Urinary bladder (tissue), 4 donors: Measurements from ENCODE around the gene KIF25. TPM values are rescaled to one million over a fixed set of nuclear protein-coding genes. Genes with fewer than 3 reads are reported as not detected.

ENCODE experiments used
- DNase-seq: peaks from one replicate; pipeline ENCODE4 v3.0.0-alpha.2; 2015; ENCODE audit errors: extremely low spot score
- H3K27ac ChIP-seq: one replicate; pipeline ENCODE4 v1.5.1; 2013; ENCODE audit warnings: low read depth, mild to moderate bottlenecking, moderate library complexity
- H3K36me3 ChIP-seq: one replicate; pipeline ENCODE4 v1.6.1; 2013; ENCODE audit warnings: mild to moderate bottlenecking, moderate library complexity; ENCODE audit not compliant: insufficient read depth
- H3K4me1 ChIP-seq: one replicate; pipeline ENCODE4 v1.6.1; 2013; ENCODE audit warnings: mild to moderate bottlenecking, moderate library complexity; ENCODE audit not compliant: insufficient read depth
- H3K4me3 ChIP-seq: one replicate; pipeline ENCODE4 v1.5.1; 2013; ENCODE audit warnings: low read depth, low read length
- WGBS: extraction: QIAGEN DNeasy Blood & Tissue Kit; methylation state at CpG from one replicate; pipeline ENCODE4 v1.1.7; 2013; 5-methylcytosine and 5-hydroxymethylcytosine counted together
- polyA plus RNA-seq: library from polyadenylated mRNA; stranded (reverse); fragments of 200-250 nt; gene quantifications from one replicate; pipeline ENCODE4 v1.2.3, GENCODE V29; 2013
- total RNA-seq: library from RNA; depleted of rRNA; stranded (reverse); fragments of >200 nt; gene quantifications from one replicate; pipeline ENCODE4 v1.2.3, GENCODE V29; 2014
- donor health status: healthy with polysubstance abuse.
- donor health status: healthy.

Gene KIF25
- total and polyA plus RNA-seq, 2 donors: 0.53 TPM; not detected in 1

GRCh38 chr6:168034537-168034936 is 37.1 kb downstream of the KIF25 start:
- DNase-seq: no peak
- Histone ChIP-seq H3K36me3 (no peaks in the 10 kb centered on the region), H3K4me3 (no peak overlapping the region), H3K4me1 (no peaks in the 10 kb centered on the region), H3K27ac (no peak overlapping the region)
- WGBS: 90% methylated on average over 18 of the region's 18 CpGs

- WGBS: 9% methylated on average over 45 of the region's 45 CpGs
- H3K27ac ChIP-seq: peak overlapping the region; percentile 53
- peak overlapping the region; percentile 31 for H3K4me3 ChIP-seq
- H3K4me1 ChIP-seq: no peaks in the 10 kb centered on the region
- no peaks in the 10 kb centered on the region for H3K36me3 ChIP-seq
- DNase-seq: peak; percentile 35
Measured at GRCh38 chr6:168035098-168035660, 37.7 kb downstream of the KIF25 start.

DNA sequence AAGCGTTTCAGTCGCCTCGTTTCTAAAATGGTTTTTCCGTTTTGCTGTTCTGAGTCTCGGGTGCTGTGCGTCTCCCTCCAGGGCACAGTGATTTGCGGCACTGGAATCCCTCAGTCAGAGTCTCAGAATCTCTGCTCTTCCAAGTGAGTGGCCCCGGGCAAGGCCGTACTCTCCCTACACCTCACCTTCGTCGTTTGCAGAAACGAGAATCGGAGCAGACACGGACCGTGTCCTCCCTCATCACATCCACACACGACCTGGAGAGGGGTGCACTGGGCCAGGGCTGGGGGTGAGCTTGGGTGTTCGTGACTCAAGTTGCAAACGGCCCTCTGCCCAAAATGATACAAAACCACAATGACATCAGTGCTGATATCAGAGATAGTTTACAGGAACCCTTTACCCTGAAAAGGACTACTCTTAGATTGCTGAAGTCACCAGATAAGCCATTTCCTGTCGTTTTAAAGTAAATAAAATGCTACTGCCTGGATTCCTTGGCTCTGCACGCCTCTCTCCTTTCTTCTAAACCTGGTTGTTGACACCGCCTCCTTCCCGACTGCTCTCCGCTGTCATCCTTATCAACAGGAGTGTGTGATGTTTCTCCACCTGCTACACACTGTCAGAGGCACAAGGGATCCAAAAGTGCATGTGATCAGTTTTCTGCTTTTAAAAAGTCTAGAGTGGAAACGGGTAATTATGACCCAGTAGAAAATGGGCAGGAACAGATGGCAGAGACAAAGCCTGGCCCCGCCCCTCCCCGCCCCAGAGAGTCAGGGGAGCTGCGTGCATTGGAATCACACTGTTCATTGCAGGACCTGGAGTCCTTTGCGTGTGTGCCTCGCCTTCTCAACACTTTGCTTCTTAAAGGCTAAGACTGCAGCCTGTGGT is 38.4 kb downstream of the KIF25 start:
- Histone ChIP-seq H3K4me3 (peak overlapping the region; percentile 31), H3K27ac (peak overlapping the region; percentile 53), H3K4me1 (no peaks in the 10 kb centered on the region), H3K36me3 (no peaks in the 10 kb centered on the region)
- 15% methylated on average over 29 of the region's 29 CpGs for WGBS
- DNase-seq: no peak

- Histone ChIP-seq H3K36me3 (no peaks in the 10 kb centered on the region), H3K4me3 (no peak overlapping the region), H3K4me1 (no peaks in the 10 kb centered on the region), H3K27ac (no peak overlapping the region)
- 82% methylated on average over 6 of the region's 6 CpGs for WGBS
- no peak for DNase-seq
Measured at GRCh38 chr6:168037242-168037641, 39.8 kb downstream of the KIF25 start.

GRCh38 chr6:168037856-168038255 is 40.4 kb downstream of the KIF25 start:
- DNase-seq: no peak
- Histone ChIP-seq H3K36me3 (no peaks in the 10 kb centered on the region), H3K4me3 (no peak overlapping the region), H3K27ac (no peak overlapping the region), H3K4me1 (no peaks in the 10 kb centered on the region)
- WGBS: 77% methylated on average over 5 of the region's 5 CpGs

DNA sequence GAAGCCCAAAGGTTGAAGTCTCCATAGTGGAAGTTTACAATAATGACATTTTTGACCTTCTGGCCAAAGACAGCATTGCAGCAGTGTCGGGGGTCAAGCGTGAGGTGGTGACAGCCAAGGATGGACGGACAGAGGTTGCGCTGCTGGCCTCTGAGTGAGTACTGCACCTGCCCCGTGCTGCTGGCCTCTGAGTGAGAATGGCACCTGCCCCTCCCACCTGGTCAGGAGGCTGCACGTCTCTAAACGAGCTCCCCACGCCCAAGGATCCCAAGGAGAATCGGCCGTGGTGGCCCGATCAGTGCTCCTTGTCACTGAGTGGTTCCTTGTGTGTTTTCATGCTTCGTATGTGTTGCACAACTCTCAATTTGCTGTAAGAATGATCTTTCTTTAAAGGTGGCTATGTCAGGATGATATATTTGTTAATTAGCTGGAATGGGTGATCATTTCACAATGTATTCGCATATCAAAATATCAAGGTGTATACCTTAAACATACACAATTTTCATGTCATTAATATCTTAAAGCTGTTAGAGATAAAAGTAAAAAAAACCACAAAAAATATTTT is 41.2 kb downstream of the KIF25 start:
- WGBS: 95% methylated on average over 13 of the region's 13 CpGs
- Histone ChIP-seq H3K27ac (no peak overlapping the region), H3K36me3 (no peaks in the 10 kb centered on the region), H3K4me1 (no peaks in the 10 kb centered on the region), H3K4me3 (no peak overlapping the region)
- DNase-seq: no peak

DNA sequence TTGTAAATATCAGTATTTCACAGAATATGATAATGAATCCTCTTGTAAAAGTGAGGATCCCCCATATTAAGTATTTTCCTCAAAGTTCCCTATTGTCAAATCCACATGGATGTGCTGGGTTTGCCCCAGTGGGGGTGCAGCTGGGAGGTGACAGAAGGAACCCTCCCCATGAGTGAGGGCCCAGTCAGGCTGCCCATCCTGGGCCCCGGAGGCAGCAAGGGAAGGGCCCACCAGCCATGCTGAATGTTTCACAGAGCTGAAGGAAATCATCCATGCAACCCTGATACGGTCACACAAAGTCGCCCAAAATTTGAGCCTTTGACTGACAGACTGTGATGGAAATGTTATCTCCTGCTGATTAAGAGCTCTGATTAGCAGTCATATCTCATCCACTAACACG is 41.8 kb downstream of the KIF25 start:
- Histone ChIP-seq H3K27ac (no peak overlapping the region), H3K36me3 (no peaks in the 10 kb centered on the region), H3K4me1 (no peaks in the 10 kb centered on the region), H3K4me3 (no peak overlapping the region)
- no peak for DNase-seq
- WGBS: 63% methylated on average over 4 of the region's 4 CpGs

DNA sequence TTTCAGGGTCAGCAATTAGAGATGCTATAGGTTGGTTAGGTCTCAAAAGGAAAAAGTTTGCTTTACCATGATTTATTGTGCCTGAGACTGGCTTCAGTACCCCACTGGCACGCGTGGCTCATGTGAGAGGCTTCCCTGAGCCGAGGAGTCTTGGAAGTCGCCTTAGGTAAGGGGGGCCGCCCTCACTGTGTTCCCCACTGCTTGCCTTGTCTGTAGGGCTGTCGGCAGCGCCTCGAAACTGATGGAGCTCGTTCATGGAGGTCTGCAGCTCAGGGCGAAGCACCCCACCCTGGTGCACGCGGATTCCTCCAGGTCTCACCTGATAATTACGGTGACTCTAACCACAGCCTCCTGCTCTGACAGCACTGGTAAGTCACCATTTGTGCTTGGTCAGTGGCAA is 42.4 kb downstream of the KIF25 start:
- WGBS: 88% methylated on average over 13 of the region's 13 CpGs
- no peak for DNase-seq

DNA sequence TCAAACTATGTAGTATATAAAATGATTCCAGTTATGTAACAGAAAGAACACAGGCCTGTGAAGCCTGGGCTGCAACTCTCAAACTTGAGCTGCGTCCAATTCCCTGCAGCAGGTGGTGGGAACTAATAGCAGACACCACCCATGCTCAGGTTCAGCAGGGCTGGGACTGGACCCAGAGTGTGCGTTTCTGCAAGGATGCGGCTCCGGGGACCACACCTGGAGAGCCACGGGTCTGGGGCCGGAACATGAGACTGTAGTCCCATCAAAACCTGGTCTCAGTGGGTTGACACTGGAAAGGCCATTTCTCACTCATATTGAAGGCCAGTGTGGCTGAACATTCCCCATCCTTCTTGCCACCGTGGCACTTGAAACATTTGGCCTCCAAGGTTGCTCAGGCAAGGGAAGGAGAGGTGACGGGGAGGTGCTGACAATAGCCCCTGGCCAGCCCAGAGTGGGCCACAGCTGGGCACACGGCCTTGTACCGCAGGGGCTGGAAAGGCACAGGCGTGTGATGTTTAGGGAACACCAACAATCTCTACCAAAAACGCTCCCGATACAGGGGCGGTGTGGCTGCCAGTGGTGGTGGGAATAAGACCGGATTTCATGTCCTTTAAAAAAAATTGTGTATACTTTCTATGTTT is 43.5 kb downstream of the KIF25 start:
- Histone ChIP-seq H3K4me3 (no peak overlapping the region), H3K4me1 (no peaks in the 10 kb centered on the region), H3K27ac (no peak overlapping the region), H3K36me3 (no peaks in the 10 kb centered on the region)
- no peak for DNase-seq
- WGBS: 91% methylated on average over 15 of the region's 15 CpGs

More for the DNA sequence above, 42.4 kb downstream of the KIF25 start:
- Histone ChIP-seq H3K4me3 (no peak overlapping the region), H3K4me1 (no peaks in the 10 kb centered on the region), H3K36me3 (no peaks in the 10 kb centered on the region), H3K27ac (no peak overlapping the region)

- Histone ChIP-seq H3K36me3 (no peaks in the 10 kb centered on the region), H3K4me3 (no peak overlapping the region), H3K27ac (no peak overlapping the region), H3K4me1 (no peaks in the 10 kb centered on the region)
- WGBS: 90% methylated on average over 15 of the region's 15 CpGs
- no peak for DNase-seq
Measured at GRCh38 chr6:168041928-168042327, 44.5 kb downstream of the KIF25 start.

- 95% methylated on average over 29 of the region's 29 CpGs for WGBS
- no peak for DNase-seq
Measured at GRCh38 chr6:168042426-168043192, 45.1 kb downstream of the KIF25 start.

DNA sequence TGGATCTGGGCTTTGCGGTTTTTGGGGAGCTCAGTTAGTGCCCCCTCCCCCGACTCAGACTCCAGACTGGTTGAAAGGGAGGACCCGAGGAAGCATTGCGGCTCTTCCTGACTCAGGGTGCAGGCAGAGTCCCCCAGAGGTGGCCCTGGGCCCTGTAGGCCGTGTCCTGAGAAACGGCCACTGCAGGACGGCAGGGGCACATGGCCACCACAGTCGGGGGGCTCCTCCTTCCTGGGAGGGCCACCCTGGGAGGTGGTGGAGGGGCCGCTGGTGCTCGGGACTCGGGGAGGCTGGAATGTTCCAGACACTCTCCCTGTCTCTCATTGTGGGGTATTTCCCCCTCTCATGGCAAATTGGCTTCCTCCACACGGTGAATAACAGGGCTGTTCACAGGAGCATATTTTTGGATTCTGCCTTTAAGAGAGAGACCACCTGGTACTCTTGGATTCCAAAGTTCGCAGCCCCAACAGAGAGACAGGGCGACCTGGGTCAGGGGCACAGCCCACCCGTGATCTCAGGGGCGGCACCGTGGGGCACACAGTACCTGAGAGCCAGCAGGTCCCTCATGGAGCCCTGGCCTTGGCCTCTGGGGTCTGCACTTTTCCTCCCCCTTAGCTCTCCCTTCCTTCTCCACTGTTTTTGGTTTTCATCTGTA is 45.8 kb downstream of the KIF25 start:
- Histone ChIP-seq H3K36me3 (no peaks in the 10 kb centered on the region), H3K27ac (no peak overlapping the region), H3K4me3 (no peak overlapping the region), H3K4me1 (no peaks in the 10 kb centered on the region)
- DNase-seq: no peak
- 89% methylated on average over 17 of the region's 17 CpGs for WGBS

More at GRCh38 chr6:168042426-168043192, 45.1 kb downstream of the KIF25 start:
- Histone ChIP-seq H3K4me3 (no peak overlapping the region), H3K27ac (no peak overlapping the region), H3K36me3 (no peaks in the 10 kb centered on the region), H3K4me1 (no peaks in the 10 kb centered on the region)
